ENCODE data around the gene VTI1A. TPM values are rescaled to one million over a fixed set of nuclear protein-coding genes. Genes with fewer than 3 reads are reported as not detected.
A peak's percentile ranks its signal among the peaks of the same experiment; 100 is the strongest.

Gene VTI1A
- polyA plus RNA-seq, 1 experiment: 20.4 TPM

DNA sequence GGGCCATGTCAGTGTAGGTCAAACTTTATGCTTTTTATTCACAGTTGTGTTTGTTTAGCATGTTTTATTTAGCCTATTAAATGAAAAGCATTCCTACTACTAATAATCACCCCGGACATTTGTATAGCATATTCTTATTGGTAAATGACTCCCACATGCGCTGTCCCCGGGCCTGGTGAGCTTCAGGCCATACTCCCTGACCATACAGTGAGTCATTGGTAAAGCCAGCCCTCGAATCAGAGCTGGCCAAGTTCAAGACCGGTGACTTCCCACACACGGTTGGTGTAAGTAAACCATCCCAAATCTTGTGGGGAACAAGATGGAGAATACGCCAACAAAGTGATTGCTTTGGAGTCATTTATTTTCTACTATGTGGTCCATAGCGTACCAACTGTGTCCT, 264.4 kb downstream of the VTI1A start:
- no peaks in the 10 kb centered on the region for H3K9me3 ChIP-seq (ENCODE audit: control insufficient read depth, insufficient read depth, low read length)
- no peaks in the 10 kb centered on the region for H3K27me3 ChIP-seq (ENCODE audit: control insufficient read depth, insufficient read depth, low read length)
- DNase-seq (ENCODE audit: low read depth, low spot score): no peak
- ChIA-PET POLR2A (no interaction called here), CTCF (interaction anchor here (0.6 to 2.1 kb wide), 2 partner anchors 10 to 256 kb away, joined by 4 to 18 read pairs; no protein-coding TSS in a partner anchor)
- TF ChIP-seq, protein P1, sequence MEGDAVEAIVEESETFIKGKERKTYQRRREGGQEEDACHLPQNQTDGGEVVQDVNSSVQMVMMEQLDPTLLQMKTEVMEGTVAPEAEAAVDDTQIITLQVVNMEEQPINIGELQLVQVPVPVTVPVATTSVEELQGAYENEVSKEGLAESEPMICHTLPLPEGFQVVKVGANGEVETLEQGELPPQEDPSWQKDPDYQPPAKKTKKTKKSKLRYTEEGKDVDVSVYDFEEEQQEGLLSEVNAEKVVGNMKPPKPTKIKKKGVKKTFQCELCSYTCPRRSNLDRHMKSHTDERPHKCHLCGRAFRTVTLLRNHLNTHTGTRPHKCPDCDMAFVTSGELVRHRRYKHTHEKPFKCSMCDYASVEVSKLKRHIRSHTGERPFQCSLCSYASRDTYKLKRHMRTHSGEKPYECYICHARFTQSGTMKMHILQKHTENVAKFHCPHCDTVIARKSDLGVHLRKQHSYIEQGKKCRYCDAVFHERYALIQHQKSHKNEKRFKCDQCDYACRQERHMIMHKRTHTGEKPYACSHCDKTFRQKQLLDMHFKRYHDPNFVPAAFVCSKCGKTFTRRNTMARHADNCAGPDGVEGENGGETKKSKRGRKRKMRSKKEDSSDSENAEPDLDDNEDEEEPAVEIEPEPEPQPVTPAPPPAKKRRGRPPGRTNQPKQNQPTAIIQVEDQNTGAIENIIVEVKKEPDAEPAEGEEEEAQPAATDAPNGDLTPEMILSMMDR (IDR thresholded peaks at IDR 0.05; ENCODE audit: low read depth, low read length): no peak
- no peak overlapping the region for H3K27ac ChIP-seq (ENCODE audit: low read depth, low read length)
- H3K4me3 ChIP-seq (ENCODE audit: low read depth, low read length): no peak overlapping the region

DNA sequence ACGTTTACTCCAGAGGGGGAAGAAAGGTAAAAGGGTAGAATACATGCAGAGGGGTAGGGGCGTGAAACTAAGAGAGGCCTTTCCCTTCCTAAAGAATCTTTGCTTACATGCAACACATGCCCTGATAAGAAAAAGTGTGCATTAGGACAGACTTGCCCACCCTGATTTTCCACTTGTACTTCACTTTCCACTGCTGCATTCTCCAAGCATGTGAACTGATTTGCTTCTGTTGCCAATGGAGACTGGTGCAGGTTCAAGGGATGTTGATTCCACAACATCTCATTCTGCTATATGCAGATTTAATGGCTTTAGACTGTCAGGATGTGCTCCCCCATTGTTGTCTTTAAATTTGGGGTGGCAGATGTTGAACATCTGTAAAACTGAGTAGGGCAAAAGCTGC, 265.5 kb downstream of the VTI1A start:
- no peaks in the 10 kb centered on the region for H3K9me3 ChIP-seq (ENCODE audit: control insufficient read depth, insufficient read depth, low read length)
- H3K27ac ChIP-seq (ENCODE audit: low read depth, low read length): no peak overlapping the region
- H3K27me3 ChIP-seq (ENCODE audit: control insufficient read depth, insufficient read depth, low read length): no peaks in the 10 kb centered on the region
- TF ChIP-seq, protein P1 (IDR thresholded peaks at IDR 0.05; ENCODE audit: low read depth, low read length): no peak
- H3K4me3 ChIP-seq (ENCODE audit: low read depth, low read length): no peak overlapping the region
- no peak for DNase-seq (ENCODE audit: low read depth, low spot score)
- POLR2A ChIA-PET: no interaction called here
- CTCF ChIA-PET: interaction anchor here (0.6 to 1.0 kb wide), 2 partner anchors 8 to 238 kb away, joined by 3 to 4 read pairs; no protein-coding TSS in a partner anchor

DNA sequence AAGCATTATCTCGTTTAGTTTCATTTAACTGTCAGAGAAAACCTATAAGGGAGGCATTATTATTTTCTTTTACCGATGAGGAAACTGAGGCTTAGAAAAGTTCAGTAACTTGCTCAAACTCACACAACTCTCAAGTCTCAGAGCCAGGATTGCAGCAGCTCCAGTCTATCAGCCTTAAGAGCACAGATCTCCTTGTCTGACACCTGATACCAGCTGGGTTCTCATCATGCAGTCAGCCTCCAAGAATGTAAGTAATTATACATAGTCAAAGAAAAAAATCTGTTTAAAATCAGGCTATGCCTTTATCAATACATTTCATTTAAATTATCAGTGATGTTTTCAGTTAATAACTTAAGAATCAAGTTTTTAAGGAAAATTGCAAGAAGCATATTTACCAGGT, 266.4 kb downstream of the VTI1A start:
- POLR2A ChIA-PET: no interaction called here
- Histone ChIP-seq H3K27me3 (ENCODE audit: control insufficient read depth, insufficient read depth, low read length) (no peaks in the 10 kb centered on the region), H3K27ac (ENCODE audit: low read depth, low read length) (no peak overlapping the region), H3K4me3 (ENCODE audit: low read depth, low read length) (no peak overlapping the region), H3K9me3 (ENCODE audit: control insufficient read depth, insufficient read depth, low read length) (no peaks in the 10 kb centered on the region)
- TF ChIP-seq, protein P1 (IDR thresholded peaks at IDR 0.05; ENCODE audit: low read depth, low read length): no peak
- peak; percentile 59 for DNase-seq (ENCODE audit: low read depth, low spot score)
- CTCF ChIA-PET: no interaction called here

GRCh38 chr10:112715581-112715980, 268.6 kb downstream of the VTI1A start:
- Histone ChIP-seq H3K9me3 (ENCODE audit: control insufficient read depth, insufficient read depth, low read length) (no peaks in the 10 kb centered on the region), H3K27me3 (ENCODE audit: control insufficient read depth, insufficient read depth, low read length) (no peaks in the 10 kb centered on the region), H3K27ac (ENCODE audit: low read depth, low read length) (no peak overlapping the region), H3K4me3 (ENCODE audit: low read depth, low read length) (no peak overlapping the region)
- DNase-seq (ENCODE audit: low read depth, low spot score): no peak
- ChIA-PET POLR2A (no interaction called here), CTCF (no interaction called here)
- TF ChIP-seq, protein P1 (IDR thresholded peaks at IDR 0.05; ENCODE audit: low read depth, low read length): no peak

DNA sequence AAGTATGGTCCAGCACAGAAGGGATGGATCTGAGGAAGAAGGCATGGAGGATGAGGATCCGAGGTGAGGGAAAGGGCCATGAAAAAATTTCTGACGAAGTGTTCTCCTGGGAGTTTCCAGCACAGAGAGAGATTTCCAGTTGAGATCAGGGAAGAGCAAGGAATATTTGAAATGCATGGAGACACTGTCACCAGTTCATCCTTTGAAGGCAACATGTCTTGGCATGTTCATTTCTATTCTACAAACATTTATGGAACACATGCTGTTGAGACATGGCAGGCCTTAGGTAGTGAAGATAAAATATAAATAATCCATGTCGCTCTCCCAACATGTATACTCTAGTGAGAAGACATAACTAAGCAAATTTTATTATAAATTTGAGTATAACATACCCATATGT, 269.1 kb downstream of the VTI1A start:
- DNase-seq (ENCODE audit: low read depth, low spot score): no peak
- ChIA-PET POLR2A (no interaction called here), CTCF (no interaction called here)

More for the DNA sequence above, 269.1 kb downstream of the VTI1A start:
- no peaks in the 10 kb centered on the region for H3K27me3 ChIP-seq (ENCODE audit: control insufficient read depth, insufficient read depth, low read length)
- no peak overlapping the region for H3K27ac ChIP-seq (ENCODE audit: low read depth, low read length)
- H3K4me3 ChIP-seq (ENCODE audit: low read depth, low read length): no peak overlapping the region
- TF ChIP-seq, protein P1 (IDR thresholded peaks at IDR 0.05; ENCODE audit: low read depth, low read length): no peak
- no peaks in the 10 kb centered on the region for H3K9me3 ChIP-seq (ENCODE audit: control insufficient read depth, insufficient read depth, low read length)
